Right ventricle myocardium inferior (tissue), 1 donor: ENCODE results near the gene RBBP8NL. TPM values are rescaled to one million over a fixed set of nuclear protein-coding genes. Genes with fewer than 3 reads are reported as not detected.

Experiments
- ATAC-seq: fragments of 200-7000 bp; cut with Tn5 transposase; one replicate; pipeline ENCODE4 v1.9.1; 2020; ENCODE audit warnings: mild to moderate bottlenecking, moderate library complexity
- DNase-seq: peaks from one replicate; pipeline ENCODE4 v3.0.0; 2021; ENCODE audit errors: missing footprints
- intact Hi-C: fragments of 100-400 bp; cut with DNase I; formaldehyde crosslinking; loops from one replicate; pipeline ENCODE4 v1.11.0; 2022
- long read RNA-seq: library from polyadenylated mRNA; unstranded; transcript quantifications from one replicate; pipeline ENCODE4 v2.0.0, GENCODE V29; 2021
- total RNA-seq: library from RNA; stranded (reverse); fragmentation: NEBNext Ultra II Directional; extraction: Animal tissue kit (Norgen Biotek cat#: 25700); gene quantifications from one replicate; pipeline ENCODE4 v1.2.1, GENCODE V29; 2021
- donor health status: DM: no; HTN: yes; CAD: no; lungs with severe emphysema.

RBBP8NL gene, protein sequence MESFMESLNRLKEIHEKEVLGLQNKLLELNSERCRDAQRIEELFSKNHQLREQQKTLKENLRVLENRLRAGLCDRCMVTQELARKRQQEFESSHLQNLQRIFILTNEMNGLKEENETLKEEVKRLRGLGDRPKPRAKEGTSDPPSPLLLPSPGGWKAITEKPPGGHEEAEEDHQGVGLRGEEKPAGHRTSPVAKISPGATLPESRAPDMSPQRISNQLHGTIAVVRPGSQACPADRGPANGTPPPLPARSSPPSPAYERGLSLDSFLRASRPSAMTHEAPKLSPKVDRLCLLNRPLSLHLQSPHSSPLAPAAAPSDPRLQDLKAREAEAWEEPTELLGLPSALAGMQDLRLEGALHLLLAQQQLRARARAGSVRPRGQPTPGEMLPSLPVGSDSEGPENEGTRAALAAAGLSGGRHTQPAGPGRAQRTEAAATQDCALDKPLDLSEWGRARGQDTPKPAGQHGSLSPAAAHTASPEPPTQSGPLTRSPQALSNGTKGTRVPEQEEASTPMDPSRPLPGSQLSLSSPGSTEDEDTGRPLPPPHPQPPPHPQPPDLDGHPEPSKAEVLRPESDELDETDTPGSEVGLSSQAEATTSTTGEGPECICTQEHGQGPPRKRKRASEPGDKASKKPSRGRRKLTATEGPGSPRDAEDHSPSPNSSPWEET
- not detected for total RNA-seq
- long read RNA-seq, result 0 reads

DNA sequence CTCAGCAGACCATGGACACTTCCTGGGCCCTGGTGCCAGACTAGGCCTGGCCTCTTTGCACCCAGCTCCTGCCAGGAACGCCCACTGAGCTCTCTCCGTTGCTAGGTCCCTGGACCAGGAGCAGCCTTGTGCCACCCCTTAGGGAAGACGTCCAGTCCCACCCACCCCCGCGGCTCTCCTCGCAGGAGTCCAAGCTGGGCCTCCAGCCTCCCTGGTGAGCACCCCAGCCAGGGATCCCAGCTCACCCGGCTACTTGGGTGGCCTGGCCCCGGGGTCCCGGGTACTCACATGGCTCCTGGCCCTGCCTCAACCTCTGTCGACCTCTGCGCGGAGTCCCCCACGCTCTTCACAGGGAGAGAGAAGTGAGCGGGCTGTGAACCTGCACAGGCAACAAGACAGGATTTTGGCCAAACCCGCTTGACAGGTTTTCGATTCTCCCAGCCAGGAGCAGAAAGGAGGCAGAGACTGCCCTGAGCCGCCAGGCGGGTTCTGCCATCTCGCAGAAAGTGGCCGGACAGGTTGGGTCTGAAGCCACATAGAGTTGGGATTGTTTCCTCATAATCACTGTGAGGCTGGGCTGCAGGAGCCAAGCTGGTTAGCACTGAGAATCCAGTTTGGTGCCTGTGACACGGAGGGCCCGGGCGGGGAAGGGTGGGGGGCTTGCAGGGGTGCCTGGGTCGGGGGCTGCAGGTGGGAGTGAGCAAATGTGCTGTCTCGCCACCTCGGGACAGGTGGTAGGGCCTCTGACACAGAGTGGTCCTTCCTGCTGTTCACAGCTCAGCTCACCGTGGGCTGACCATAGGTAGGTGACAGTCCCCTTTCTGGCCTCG lies at the start of gene RBBP8NL:
Gene RBBP8NL, minus strand, starts transcription at position 368 of the 830 bp plus-strand sequence. CDS start 7,892 bp downstream, outside the sequence.
- intact Hi-C loops, result no loop called here
- ATAC-seq, result no peak
- no peak for DNase-seq

DNA sequence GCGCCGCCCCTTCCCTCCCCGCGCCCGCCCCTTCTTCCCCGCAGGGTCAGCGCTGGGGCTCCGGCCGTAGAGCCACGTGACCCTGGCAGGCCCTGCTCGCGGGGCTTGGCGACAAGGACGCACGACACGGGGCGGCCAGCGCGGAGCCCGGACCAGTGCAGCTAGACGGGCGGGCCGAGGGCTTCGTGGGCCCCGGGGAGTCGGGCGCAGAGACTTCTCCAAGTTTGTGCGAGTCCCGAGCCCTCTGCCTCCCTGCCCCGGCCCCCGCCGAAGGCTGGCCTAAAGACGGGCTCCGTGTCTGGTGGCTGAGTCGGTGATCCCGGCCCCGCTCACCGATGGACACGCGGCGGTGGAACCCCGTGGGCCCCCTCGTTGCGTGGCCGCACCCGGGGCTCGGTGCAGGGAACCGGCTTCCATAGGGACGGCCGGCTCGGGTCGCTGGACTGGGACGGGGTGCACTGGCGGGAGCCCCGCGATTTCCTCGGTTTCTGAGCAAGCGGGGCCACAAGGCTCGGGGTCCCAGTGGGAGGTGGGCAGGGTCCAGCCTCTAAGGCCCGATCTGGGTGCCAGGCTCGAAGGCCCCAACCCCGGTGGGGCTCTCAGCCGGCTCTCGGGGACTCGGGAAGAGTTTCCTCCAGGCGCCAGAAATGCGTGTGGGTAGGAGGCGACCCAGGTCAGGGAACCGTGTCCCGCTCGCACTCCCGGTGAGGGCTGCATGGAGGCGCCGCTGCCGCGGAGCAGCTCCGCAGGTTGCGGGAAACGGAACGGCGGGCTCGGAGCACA lies 48.9 kb upstream of the RBBP8NL start:
- DNase-seq, result no peak
- ATAC-seq, result peak; percentile 67
- intact Hi-C loops, result no loop called here

DNA sequence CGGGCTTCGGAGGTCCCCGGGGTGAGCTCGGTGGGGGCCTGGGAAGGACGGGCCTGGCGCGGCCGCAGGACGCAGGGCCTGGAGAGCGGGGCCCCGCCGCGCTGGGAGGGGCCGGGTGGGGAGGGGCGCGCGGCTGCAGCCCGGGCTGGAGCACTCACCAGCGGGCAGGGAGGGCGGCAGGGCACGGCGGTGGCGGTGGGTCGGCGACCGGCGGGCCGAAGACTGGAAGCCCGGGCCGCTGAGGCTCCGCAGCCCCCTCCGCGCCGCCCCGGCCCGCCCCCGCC lies 48.4 kb upstream of the RBBP8NL start, which contains the start of gene GATA5:
Gene GATA5, minus strand, starts transcription at position 224 of the 284 bp plus-strand sequence. CDS start 474 bp downstream, outside the sequence.
- ATAC-seq, result peak; percentile 33
- intact Hi-C loops, result no loop called here
- DNase-seq, result no peak

DNA sequence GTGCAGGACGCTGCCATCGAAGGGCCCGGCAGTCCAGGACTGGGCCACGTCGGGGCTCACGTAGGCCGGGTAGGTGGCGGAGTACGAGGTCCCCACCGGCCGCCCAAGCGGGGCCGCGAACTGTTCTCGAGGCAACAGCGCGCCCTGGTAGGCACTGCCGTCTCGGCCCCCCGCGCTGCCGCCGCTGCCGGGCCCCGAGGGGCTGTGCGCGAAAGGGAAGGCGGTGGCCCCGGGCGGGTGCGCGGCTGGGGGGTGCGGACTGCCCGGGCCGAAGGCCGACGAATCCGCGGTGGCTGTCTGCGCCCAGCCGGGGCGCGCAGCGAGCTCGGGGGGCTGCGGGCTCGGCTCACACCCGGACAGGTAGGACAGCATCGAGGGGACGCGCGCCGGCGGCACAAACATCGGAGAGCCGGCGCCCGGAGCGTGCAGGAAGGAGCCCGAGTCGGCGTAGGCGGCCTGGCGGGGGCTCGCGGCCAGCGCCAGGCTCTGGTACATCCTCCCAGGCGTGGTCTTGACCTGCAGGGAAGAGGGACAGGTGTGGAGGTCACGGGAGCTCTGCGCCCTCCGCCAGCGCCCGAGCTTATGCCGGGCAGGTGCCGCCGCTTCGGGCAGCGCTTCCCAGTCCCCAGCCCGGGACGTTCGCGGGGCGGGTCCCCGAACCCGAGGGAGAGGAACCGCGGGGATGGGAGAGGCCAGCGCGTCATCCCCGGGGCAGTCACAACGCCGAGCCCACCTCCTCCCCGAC lies 47.9 kb upstream of the RBBP8NL start:
- ATAC-seq (peak; percentile 6), DNase-seq (no peak)
- intact Hi-C loops, result no loop called here

DNA sequence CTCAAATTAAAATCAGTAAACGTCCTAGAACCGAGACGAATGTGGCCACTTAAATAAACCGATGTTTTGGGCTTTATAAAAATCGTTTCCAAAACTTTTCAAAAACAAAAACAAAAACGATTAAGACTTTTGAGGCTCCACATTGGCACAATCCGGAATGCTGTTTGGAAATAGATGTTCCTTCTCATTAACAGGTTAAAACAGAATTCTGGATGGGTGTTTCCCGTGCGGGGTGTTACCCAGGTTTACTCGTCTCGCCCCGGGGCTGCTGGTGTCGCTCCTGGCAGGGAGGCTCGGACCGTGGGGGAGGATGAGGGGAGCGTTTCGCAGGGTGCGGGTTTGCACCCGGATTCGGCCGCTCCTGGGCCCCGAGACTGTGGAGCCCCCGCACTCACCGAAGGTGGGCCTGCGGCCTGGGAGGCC lies 47.3 kb upstream of the RBBP8NL start:
- no peak for ATAC-seq
- no peak for DNase-seq
- intact Hi-C loops, result no loop called here

DNA sequence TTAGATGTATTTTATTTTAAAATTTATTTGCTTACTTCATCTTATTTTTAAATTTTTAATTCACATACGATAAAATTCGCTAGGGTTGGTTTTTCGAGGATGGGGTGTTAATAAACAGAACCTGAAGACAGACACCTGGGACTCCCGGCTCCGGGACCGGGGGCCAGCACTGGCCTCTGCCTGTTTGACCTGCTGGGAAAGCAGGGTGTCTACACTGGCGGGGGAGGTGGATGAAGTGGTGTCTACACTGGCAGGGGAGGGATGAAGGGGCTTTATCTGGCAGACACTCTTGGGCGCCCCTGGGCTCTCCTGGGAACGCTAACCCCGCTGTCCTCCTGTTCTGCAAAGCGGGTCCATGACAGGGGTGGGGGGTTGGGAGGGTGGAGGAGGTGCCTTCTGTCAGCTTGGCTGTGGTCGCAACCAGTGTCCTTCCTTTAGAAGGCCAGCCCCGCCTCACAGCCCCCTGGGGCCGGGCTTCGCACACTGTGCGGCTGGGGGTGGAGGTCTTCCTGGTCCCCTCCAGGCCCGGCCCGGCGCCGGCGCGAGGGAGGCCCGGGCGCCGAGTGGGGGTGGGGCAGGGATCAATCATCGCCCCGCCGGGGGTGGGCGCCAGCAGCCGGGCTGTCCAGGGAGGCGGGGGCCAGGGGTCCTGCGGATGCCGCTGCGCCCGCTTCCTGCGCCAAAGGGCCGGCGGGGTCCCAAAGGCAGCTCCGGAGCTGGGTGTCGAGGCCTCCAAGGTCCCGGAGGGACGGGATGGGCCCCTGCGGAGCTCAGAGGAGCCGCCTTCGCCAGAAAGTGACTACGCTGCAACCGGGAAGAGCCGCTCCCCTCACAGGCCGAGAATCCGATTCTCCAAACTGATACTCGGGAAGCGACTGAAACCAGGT lies 46.6 kb upstream of the RBBP8NL start:
- DNase-seq (no peak), ATAC-seq (no peak)
- intact Hi-C loops, result no loop called here

DNA sequence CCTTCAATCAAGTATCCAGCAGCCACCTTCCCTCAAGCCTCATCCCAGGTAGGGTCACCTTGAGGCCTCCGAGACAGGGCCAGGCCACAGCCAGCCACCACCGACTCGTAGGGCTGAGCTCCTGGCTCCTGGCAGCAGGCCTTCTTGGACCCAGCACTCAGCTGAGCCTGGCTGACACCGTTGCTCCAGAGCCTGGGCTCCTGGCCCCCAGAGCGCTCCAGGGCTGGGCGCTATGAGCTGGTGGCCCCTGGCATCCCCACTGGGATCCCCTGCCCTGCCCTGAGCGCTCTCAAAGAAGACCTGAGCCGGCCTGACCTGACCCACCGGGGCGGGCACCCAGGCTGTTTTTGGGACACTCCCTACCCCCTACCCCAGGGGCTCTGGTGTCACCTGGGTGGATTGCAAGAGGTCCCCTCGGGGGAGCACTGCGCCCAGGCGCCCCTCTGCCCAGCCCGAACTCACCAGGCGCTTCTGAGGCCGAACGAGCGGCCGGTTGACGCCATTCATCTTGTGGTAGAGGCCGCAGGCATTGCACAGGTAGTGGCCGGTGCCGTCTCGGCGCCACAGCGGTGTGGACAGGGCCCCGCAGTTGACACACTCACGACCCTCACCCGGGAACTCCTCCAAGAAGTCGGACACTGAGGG lies 45.7 kb upstream of the RBBP8NL start:
- ATAC-seq (no peak), DNase-seq (no peak)
- intact Hi-C loops, result no loop called here

DNA sequence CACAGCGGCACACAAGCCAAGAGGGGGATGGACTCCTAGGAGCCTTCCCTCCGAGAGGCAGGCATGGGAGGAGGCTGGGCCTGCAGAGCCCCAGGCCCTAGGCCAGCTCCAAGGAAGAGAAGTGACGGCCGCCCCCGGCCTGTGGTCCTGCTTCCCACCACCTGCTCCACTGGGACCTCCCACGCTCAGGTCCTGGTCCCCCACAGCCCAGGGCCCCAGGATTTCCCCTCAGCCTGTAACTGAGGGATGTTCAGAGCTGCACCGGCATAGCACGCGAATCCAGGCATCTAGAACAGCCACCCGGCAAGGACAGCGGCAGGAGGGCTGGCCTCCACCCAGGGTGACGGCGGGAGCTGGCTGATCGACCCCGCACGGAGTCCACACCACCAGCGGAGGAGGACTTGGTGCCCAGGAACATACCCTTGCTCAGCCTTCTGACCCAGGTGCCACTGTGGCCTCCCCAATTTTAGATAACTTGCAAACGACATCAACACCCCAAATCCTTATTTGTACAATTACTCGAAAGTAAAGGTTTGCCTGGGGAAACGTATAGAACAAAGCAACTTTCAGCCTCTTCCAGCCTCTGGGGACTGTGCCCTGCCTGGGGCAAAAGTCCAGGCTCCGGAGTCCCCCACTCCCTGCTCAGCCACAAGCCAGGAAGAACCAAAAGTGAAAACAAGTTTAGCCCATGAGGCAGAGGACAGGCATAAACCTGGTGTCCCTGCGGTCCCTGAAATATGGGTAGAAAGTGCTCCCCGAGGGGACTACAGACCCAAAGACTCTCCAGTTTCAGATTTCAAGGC lies 45.0 kb upstream of the RBBP8NL start:
- DNase-seq (no peak), ATAC-seq (no peak)
- intact Hi-C loops, result no loop called here

DNA sequence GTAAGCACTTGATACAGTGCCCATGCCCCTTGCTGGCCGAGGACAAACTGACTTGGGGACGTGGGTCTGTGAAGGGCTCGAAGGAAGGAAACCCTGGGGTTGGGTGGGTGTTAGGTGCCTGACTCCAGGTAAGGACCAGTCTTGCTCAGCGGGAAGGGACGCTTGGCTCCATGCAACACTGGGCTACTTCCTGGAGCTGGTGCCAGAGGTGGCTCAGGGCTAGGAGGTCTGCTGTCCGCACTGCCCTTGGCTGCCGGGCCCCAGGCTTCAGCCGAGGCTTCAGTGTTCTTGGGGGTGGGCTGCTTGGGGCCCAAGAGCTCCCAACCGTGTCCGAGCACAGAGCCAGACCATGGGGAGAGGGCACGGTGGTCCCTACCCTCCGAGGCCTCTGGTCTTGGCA lies 43.1 kb upstream of the RBBP8NL start:
- DNase-seq, result no peak
- intact Hi-C loops, result no loop called here
- ATAC-seq, result no peak

DNA sequence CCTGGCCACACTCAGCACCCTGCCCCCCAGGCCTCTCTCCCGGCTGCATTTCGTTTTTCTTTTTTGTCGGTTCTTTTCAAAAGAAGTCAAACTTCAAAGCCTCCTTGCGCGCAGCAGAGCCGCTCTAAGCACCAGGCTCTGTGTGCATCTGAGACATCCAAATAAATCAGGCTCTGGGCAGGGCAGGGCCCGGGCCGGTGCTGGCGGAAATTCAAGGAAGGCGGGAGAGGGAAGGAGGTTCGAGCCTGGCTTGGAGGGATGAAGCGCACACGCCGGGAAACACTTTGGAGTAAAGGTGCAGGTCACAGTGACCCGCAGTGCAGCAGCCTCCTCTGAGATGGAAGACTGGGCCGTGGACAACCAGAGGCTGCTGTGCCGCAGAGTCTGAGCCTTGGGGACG lies 42.7 kb upstream of the RBBP8NL start:
- intact Hi-C loops, result no loop called here

DNA sequence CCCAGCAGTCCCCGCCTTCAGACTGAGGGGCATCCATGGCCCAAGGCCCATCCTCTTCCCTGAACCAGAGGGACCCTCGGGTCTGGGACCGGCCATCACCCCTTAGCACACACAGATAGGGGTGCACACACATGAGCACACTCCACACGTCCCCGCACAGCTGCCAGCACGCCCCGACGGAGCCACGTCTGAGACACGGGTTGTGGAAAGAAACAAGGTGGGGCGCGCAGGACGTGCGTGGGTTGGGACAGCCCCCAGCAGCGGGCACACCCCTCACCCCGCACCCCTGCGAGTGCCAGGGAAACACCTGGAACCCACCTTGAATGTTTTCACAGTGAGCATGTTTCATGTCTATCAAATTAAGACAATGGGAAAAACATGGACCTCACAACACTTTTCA lies 42.0 kb upstream of the RBBP8NL start:
- intact Hi-C loops, result no loop called here
- DNase-seq, result no peak
- no peak for ATAC-seq

More for the DNA sequence above, 42.7 kb upstream of the RBBP8NL start:
- ATAC-seq, result no peak
- no peak for DNase-seq

DNA sequence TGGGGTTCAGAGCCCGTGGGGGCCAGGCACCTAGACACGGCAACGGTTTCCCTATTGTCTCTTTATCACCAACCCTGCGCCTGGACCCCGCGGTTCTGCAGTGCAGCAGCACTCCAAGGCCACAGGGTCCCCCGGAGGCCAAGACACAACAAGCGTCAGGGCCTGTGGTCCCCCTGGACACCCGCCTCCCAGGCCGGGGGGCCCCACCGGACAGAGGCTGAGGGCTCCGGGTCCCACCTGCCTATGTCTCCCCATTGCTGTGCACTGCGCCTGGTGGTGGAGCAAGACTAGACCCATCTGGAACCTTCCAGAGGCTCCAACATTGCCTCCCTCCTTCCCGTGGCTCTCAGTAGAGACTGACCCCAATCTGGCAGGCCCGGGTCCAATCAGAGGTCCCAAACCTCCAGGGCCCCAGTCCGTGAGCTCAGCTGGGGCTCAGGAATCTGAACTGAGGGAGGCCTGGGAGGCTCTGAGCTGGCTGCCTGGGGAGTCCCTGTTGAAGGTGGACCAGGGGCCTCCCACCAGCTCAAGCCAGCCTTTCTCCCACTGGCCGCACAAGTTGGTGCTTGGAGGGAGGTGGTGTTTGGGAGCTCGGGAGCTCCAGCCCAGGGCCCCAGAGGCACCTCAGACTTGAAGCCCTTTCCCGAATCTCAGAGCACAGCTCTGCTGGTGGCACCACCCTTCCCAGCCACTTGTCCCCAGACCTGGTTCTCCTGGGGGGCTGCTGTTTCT lies 39.6 kb upstream of the RBBP8NL start:
- intact Hi-C loops, result no loop called here
- no peak for DNase-seq
- ATAC-seq, result no peak

DNA sequence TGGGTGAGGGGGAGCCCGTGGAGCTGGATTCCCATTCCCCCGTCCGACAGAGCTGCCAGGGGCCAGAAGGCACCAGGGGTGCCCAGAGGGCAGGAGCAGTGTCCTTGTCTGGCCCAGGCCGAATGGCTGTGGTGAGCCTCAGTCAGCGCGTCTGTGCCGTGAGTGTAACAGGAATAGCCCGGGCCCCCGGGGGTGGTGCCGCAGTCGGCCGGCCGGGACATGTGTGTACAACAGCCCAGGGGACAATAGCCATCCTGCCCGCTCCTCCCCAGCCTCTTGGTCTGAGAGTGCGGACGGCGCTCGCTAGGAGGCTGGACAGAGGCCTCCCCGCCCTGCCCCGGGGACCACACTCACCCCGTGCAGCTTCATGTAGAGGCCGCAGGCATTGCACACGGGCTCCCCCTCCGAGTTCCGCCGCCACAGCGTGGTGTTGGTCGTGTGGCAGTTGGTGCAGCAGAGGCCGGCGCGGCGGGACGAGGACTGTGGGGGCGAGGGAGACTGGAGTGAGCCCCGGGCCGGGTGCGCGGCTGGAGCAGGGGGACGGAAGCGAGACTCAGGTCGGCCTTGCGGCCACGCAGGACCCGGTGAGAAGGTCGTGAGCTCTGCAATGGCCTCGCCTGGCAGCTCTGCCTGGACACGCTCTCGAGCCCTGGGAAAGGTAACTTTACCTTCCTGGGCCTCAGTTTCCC lies 38.9 kb upstream of the RBBP8NL start:
- ATAC-seq, result no peak
- intact Hi-C loops, result no loop called here
- no peak for DNase-seq

DNA sequence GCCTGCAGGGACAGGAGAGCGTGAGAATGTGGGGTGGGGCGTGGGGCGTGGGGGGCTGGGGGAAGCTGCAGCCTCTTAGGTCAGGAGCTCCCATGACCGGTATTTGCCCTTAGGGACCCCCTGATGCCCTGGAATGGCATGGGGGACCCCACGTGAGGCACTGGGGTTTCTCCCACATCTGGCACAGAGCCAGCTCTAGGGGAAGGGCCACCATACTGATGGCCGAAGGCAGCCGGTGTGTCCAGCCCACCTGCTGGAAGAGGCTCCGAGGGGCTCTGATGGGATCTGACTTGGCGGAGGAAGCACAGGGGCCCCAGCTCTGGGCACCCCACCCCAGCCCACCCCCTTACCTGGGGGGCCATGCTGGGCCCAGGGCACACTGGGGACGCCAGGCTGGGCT lies 37.7 kb upstream of the RBBP8NL start:
- intact Hi-C loops, result no loop called here
- no peak for DNase-seq
- ATAC-seq, result no peak

DNA sequence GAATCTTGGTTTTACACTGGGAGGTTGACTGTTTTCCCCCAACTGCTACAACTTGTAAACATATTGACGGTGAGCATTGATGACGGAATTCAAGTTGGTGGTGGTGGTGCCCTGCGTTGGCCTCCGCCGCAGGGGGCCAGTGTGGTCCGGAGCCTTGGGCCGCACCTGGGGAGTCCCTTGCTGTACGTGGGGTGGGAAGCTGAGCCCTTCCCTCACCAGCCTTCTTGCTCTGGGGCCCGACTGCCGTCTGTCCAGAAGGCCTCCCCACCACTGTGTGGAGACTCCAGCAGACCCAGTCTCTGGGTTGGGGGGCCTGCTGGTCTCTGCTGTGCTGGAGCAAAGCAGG lies 37.1 kb upstream of the RBBP8NL start:
- intact Hi-C loops, result no loop called here
- no peak for DNase-seq
- ATAC-seq, result no peak
